ENCODE measurements around the gene PMEL. TPM values are rescaled to one million over a fixed set of nuclear protein-coding genes. Genes with fewer than 3 reads are reported as not detected.

Gene PMEL
- total and polyA plus RNA-seq, 12 donors, result 0.35 to 3.8 (median 1.3) TPM; not detected in 1

DNA sequence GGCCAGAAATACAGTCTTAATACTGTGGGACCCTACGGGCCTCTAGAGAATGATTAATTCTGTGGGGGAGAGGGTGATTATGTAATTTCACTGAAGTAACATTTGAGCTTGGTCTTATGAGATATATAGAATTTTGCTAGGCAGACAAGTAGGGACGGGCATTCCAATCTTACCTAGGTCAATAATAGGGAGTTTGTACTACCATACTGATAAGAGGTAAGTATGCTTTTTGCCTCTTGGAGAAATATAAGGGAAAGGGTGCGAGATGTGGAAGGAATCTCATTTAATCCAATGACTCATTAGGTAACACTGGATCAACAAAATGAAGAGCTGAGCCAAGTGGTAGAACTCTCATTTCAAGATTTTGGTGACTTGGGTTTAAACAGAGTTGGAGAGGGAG, 13.2 kb upstream of the PMEL start:
- intact Hi-C loops (cut with DNase I), result no loop called here
- H3K36me3 ChIP-seq (replicated peaks in 1 of 2), result peaks cover 0 to 18% of the 10 kb centered on the region in 2 donors
- no peak overlapping the region for H3K27ac ChIP-seq
- H3K27me3 ChIP-seq, result no peaks in the 10 kb centered on the region
- no peak for DNase-seq
- 90 to 91% (median 90%) methylated on average over 3 of the region's 3 CpGs for WGBS, 4 donors
- TF ChIP-seq, protein P1, sequence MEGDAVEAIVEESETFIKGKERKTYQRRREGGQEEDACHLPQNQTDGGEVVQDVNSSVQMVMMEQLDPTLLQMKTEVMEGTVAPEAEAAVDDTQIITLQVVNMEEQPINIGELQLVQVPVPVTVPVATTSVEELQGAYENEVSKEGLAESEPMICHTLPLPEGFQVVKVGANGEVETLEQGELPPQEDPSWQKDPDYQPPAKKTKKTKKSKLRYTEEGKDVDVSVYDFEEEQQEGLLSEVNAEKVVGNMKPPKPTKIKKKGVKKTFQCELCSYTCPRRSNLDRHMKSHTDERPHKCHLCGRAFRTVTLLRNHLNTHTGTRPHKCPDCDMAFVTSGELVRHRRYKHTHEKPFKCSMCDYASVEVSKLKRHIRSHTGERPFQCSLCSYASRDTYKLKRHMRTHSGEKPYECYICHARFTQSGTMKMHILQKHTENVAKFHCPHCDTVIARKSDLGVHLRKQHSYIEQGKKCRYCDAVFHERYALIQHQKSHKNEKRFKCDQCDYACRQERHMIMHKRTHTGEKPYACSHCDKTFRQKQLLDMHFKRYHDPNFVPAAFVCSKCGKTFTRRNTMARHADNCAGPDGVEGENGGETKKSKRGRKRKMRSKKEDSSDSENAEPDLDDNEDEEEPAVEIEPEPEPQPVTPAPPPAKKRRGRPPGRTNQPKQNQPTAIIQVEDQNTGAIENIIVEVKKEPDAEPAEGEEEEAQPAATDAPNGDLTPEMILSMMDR (IDR thresholded peaks at IDR 0.05), result no peak
- TF ChIP-seq POLR2A (IDR thresholded peaks at IDR 0.05), result no peak
- H3K9me3 ChIP-seq (replicated peaks in 1 of 3), result no peaks in the 10 kb centered on the region
- peaks cover 8 to 38% of the 10 kb centered on the region in 2 donors for H3K4me1 ChIP-seq (replicated peaks in 1 of 2)
- H3K4me3 ChIP-seq, result no peak overlapping the region

DNA sequence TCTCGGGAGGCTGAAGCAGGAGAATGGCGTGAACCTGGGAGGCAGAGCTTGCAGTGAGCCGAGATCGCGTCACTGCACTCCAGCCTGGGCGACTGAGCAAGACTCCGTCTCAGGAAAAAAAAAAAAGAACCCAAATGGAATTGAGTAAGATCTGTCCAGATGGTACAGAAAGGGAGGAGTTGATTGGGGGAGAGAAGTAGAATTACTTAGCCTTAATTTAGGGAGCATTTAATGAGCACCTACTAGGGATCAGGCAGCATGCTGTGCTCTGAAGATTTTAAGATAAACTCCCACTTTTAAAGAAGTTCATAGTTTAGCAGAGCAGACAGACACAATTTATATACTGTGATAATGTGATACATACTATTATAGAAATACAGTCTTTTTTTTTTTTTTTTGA, 12.6 kb upstream of the PMEL start:
- no peak overlapping the region for H3K4me3 ChIP-seq
- no peaks in the 10 kb centered on the region for H3K27me3 ChIP-seq
- 88 to 98% (median 92%) methylated on average over 7 of the region's 7 CpGs for WGBS, 4 donors
- H3K4me1 ChIP-seq (replicated peaks in 1 of 2), result peaks cover 8 to 38% of the 10 kb centered on the region in 2 donors
- H3K36me3 ChIP-seq (replicated peaks in 1 of 2), result peaks cover 0 to 11% of the 10 kb centered on the region in 2 donors
- no peak for DNase-seq
- H3K9me3 ChIP-seq (replicated peaks in 1 of 3), result no peaks in the 10 kb centered on the region
- no peak overlapping the region for H3K27ac ChIP-seq
- intact Hi-C loops (cut with DNase I), result no loop called here
- TF ChIP-seq, protein P1 (IDR thresholded peaks at IDR 0.05), result no peak
- TF ChIP-seq POLR2A (IDR thresholded peaks at IDR 0.05), result no peak

DNA sequence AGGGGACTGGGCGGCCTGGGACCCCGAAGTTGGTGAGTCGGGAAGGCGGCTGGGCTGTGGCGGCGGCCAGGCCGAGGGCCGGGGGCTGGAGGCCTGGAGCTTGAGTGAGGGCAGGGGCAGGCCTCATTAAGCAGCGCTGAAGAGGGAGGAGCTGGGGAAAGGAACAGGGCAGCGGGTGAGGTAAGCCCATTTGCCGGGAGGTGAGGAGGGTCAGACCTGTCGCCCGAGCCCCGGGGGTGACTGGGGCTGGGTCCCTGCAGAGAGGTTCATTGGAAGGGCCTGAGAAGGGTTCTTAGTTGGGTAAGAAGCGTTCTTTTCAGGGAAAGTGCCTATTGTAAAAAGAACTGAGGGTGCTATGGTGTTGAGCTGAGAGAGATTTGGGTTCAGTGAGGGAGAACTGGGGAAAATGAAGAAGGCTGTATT, 8.5 kb upstream of the PMEL start:
- peak in 6 of 7 donors; percentile 62 to 82 (median 66) for DNase-seq
- Histone ChIP-seq H3K4me1 (replicated peaks in 1 of 2) (peaks cover 14 to 38% of the 10 kb centered on the region in 2 donors), H3K27ac (peak overlapping the region; percentile 92 to 98 (median 95)), H3K9me3 (replicated peaks in 1 of 3) (no peaks in the 10 kb centered on the region), H3K36me3 (replicated peaks in 1 of 2) (peaks cover 0 to 1% of the 10 kb centered on the region in 2 donors), H3K27me3 (no peaks in the 10 kb centered on the region), H3K4me3 (peak overlapping the region; percentile 46 to 97 (median 87))
- intact Hi-C loops (cut with DNase I), result no loop called here
- TF ChIP-seq, protein P1 (IDR thresholded peaks at IDR 0.05), result no peak
- no peak for TF ChIP-seq POLR2A (IDR thresholded peaks at IDR 0.05)
- 0 to 1% (median 0%) methylated on average over 10 to 15 of the region's 15 CpGs for WGBS, 4 donors

GRCh38 chr12:55973599-55974307, 7.9 kb upstream of the PMEL start, which contains the start of gene RAB5B:
TSS of gene RAB5B (plus strand) at chr12:55974078. CDS start at chr12:55986961, 12,883 bp downstream.
- Histone ChIP-seq H3K4me1 (replicated peaks in 1 of 2) (peaks cover 14 to 38% of the 10 kb centered on the region in 2 donors), H3K36me3 (replicated peaks in 1 of 2) (no peaks in the 10 kb centered on the region), H3K9me3 (replicated peaks in 1 of 3) (no peaks in the 10 kb centered on the region), H3K27me3 (no peaks in the 10 kb centered on the region), H3K4me3 (peak within 1 kb of the TSS; percentile 46 to 97 (median 87)), H3K27ac (peak within 1 kb of the TSS; percentile 92 to 98 (median 95))
- WGBS, 4 donors, result 0 to 2% (median 0%) methylated on average over 18 to 39 of the region's 39 CpGs
- DNase-seq, result peak; percentile 99 to 100 (median 100)
- peak; percentile 96 to 99 for TF ChIP-seq POLR2A (IDR thresholded peaks at IDR 0.05)
- TF ChIP-seq, protein P1 (IDR thresholded peaks at IDR 0.05), result peak in 3 of 6 experiments; percentile 25 to 45 (median 36)
- intact Hi-C loops (cut with DNase I), result no loop called here

Data from adrenal gland (tissue), 12 donors.